HG02759 (cell line): ENCODE results near the gene XPOT.

Source experiments
- ATAC-seq: cut with Tn5 transposase; IDR thresholded peaks from one replicate; pipeline ENCODE4 v1.9.1; 2021; ENCODE audit warnings: mild to moderate bottlenecking, moderate library complexity; ENCODE audit not compliant: unreplicated experiment

XPOT gene

GRCh38 chr12:64461634-64462414, 57.6 kb downstream of the XPOT start:
- ATAC-seq = no peak

GRCh38 chr12:64466178-64466577, 62.0 kb downstream of the XPOT start:
- no peak for ATAC-seq

GRCh38 chr12:64468966-64469365, 64.8 kb downstream of the XPOT start:
- no peak for ATAC-seq

GRCh38 chr12:64469455-64470142, 65.4 kb downstream of the XPOT start:
- ATAC-seq = no peak

GRCh38 chr12:64470495-64470894, 66.3 kb downstream of the XPOT start:
- no peak for ATAC-seq

GRCh38 chr12:64473176-64473575, 69.0 kb downstream of the XPOT start:
- ATAC-seq = no peak

GRCh38 chr12:64475518-64475917, 71.3 kb downstream of the XPOT start:
- ATAC-seq = no peak

GRCh38 chr12:64476844-64477243, 72.7 kb downstream of the XPOT start:
- no peak for ATAC-seq

GRCh38 chr12:64478661-64479060, 74.5 kb downstream of the XPOT start:
- ATAC-seq = no peak

GRCh38 chr12:64480148-64480547, 76.0 kb downstream of the XPOT start:
- no peak for ATAC-seq

- no peak for ATAC-seq
Observed at GRCh38 chr12:64486657-64487056, 82.5 kb downstream of the XPOT start.

- ATAC-seq = no peak
Observed at GRCh38 chr12:64491718-64492117, 87.5 kb downstream of the XPOT start.

GRCh38 chr12:64493513-64493912, 89.3 kb downstream of the XPOT start:
- no peak for ATAC-seq

- no peak for ATAC-seq
Observed at GRCh38 chr12:64494998-64495729, 91.0 kb downstream of the XPOT start.

GRCh38 chr12:64496839-64497400, 92.7 kb downstream of the XPOT start:
- ATAC-seq = no peak

GRCh38 chr12:64497484-64497883, 93.3 kb downstream of the XPOT start:
- ATAC-seq = no peak

GRCh38 chr12:64497903-64498302, 93.7 kb downstream of the XPOT start:
- no peak for ATAC-seq

GRCh38 chr12:64500394-64500793, 96.2 kb downstream of the XPOT start:
- ATAC-seq = no peak
